ENCODE results near the gene MYH14. TPM values are rescaled to one million over a fixed set of nuclear protein-coding genes. Genes with fewer than 3 reads are reported as not detected.

MYH14 gene
- total and polyA plus RNA-seq, 9 of the 15 experiments (the other 6 are each of a cell fraction or from before 2014, with no cell fraction given) = 0.04 to 0.86 (median 0.19) TPM; not detected in 2

- no peak for TF ChIP-seq HMGXB4 (CRISPR knock-in tag; IDR thresholded peaks at IDR 0.05)
- TF ChIP-seq ZNF384 (IDR thresholded peaks at IDR 0.05; ENCODE audit: low read depth, low read length) = 0 out of 2 replicates have a peak, but pooled peaks have one; percentile 25
- TF ChIP-seq CXXC5 (CRISPR knock-in tag; IDR thresholded peaks at IDR 0.05) = peak; percentile 63
- peak; percentile 84 for TF ChIP-seq HDAC3 (IDR thresholded peaks at IDR 0.05; ENCODE audit: borderline replicate concordance, partially characterized antibody)
- TF ChIP-seq ZNF354B (CRISPR knock-in tag; IDR thresholded peaks at IDR 0.05) = no peak
- no peak for TF ChIP-seq ZNF165 (CRISPR knock-in tag; IDR thresholded peaks at IDR 0.05; ENCODE audit: borderline replicate concordance)
- TF ChIP-seq ELF1 (tag; IDR thresholded peaks at IDR 0.05) = no peak
- no peak for TF ChIP-seq BCLAF1 (IDR thresholded peaks at IDR 0.05; ENCODE audit: borderline replicate concordance in 1 of 2, control insufficient read depth in 1 of 2, low read depth in 2 of 2, low read length in 1 of 2)
- no peak for TF ChIP-seq ZNF277 (CRISPR knock-in tag; IDR thresholded peaks at IDR 0.05; ENCODE audit: borderline replicate concordance)
- TF ChIP-seq TARDBP (IDR thresholded peaks at IDR 0.05) = peak; percentile 73; the same call in 1 of the 2 replicates
- TF ChIP-seq ESRRB (CRISPR knock-in tag; IDR thresholded peaks at IDR 0.05; ENCODE audit: borderline replicate concordance) = no peak
- peak; percentile 54; the same call in 1 of the 2 replicates for TF ChIP-seq ZKSCAN8 (CRISPR knock-in tag; IDR thresholded peaks at IDR 0.05)
- TF ChIP-seq ZNF175 (CRISPR knock-in tag; IDR thresholded peaks at IDR 0.05; ENCODE audit: low read depth) = peak; percentile 91
- TF ChIP-seq LEF1 (IDR thresholded peaks at IDR 0.05) = peak; percentile 91
- no peak for TF ChIP-seq KLF1 (tag; IDR thresholded peaks at IDR 0.05)
- TF ChIP-seq GABPA (tag; conservative IDR thresholded peaks at IDR 0.05; ENCODE audit: low read depth) = no peak
- TF ChIP-seq CREBBP (IDR thresholded peaks at IDR 0.05; ENCODE audit: low read depth, low read length) = no peak
- 0 out of 2 replicates have a peak, but pooled peaks have one; percentile 51 for TF ChIP-seq ZNF197 (CRISPR knock-in tag; IDR thresholded peaks at IDR 0.05; ENCODE audit: low read depth)
- no peak for TF ChIP-seq JUN (IDR thresholded peaks at IDR 0.05; ENCODE audit: borderline replicate concordance, low read depth, low read length)
- TF ChIP-seq JUN (CRISPR knock-in tag; IDR thresholded peaks at IDR 0.05; ENCODE audit: borderline replicate concordance) = no peak
- no peak for TF ChIP-seq ZNF695 (CRISPR knock-in tag; IDR thresholded peaks at IDR 0.05)
- no peak for TF ChIP-seq ATF3 (IDR thresholded peaks at IDR 0.05)
- TF ChIP-seq ATF3 (CRISPR knock-in tag; conservative IDR thresholded peaks at IDR 0.05) = no peak
Observed at GRCh38 chr19:50269653-50270052, 66.2 kb downstream of the MYH14 start (continued).

Data from K562 (cell line).